T-helper 1 cell treated with Interleukin-12 subunit alpha and Interleukin-12 subunit beta and Interleukin-4 antibody, amounts not matched to agents 30 ng/mL and 1 ng/mL, for 36 hours (primary cell): Measurements from ENCODE around the gene ARHGAP1. TPM values are rescaled to one million over a fixed set of nuclear protein-coding genes. Genes with fewer than 3 reads are reported as not detected.

Experiments used
- intact Hi-C: fragments of 100-400 bp; cut with micrococcal nuclease; formaldehyde crosslinking; loops from one replicate; pipeline ENCODE4 v1.15.1; 2024
- total RNA-seq: library from RNA; stranded (reverse); gene quantifications from 2 replicates; pipeline ENCODE4 v1.2.3, GENCODE V29; 2022

ARHGAP1 gene
- total RNA-seq = 81.6 and 82.6 TPM in 2 replicates

DNA sequence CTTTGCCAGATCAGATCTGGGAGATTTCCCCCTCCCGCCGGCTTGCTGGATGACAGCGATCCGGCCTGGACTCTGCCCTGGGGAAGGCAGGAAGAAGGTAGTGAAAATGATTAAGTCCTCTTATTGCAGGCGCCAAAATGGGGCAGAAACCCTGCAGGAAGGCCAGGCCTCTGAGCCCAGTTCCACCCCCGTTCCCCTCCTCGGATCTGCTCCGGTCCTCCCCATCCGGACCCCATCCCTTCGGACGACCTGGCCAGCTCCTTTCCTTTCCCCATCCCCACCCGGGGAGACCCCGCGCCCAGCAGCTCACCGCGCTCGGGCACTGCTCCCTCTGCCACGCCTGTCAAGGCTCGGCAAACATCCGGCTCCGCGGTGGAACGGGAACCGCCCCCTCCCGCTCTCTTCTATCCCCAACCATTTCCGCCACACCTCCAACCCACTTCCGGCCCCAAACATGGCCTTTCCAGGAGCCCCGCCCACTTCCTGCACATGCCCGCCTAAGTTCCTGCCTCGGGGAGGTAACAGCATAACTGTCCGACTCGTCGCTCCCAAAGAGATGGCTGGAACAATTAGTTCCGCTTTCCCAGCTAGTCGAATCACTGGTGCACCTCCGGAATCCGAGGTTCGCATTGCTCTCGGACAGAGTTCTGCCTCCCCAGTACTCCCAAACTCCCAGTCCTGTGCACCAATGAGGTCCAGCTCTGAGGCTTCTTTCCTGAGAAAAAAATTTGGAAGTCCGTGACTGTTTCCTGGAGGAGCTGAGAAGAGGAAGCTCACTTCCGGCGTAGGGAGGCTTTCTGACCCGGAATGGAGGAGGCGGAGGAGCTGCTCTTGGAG, at the start of gene ARHGAP1, which contains the start of gene ZNF408:
Gene ARHGAP1, minus strand, starts transcription at position 379 of the 837 bp plus-strand sequence. CDS start 4,512 bp downstream, outside the sequence.
Gene ZNF408, plus strand, starts transcription at position 791 of the 837 bp plus-strand sequence. Its CDS starts 17 bp downstream, at position 808.
- intact Hi-C loops = loop anchor here (1.0 to 5.0 kb wide), 21 partner anchors 29 to 1067 kb away; partner anchors contain the start of genes ACP2, AMBRA1, ARFGAP2 and ATG13

DNA sequence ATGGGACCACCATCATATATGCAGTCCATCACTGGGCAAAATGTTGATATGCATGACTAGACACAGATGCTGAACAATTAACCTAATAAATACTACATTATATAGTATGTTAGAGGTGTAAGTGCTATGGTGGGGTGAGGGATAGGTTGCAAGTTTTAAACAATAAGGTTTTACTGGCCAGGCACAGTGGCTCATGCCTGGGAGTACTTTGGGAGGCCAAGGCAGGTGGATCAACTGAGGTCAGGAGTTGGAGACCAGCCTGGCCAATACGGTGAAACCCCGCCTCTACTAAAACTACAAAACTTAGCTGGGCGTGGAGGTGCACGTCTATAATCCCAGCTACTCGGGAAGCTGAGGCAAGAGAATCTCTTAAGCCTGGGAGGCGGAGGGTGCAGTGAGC, 46.7 kb upstream of the ARHGAP1 start:
- intact Hi-C loops = no loop called here

DNA sequence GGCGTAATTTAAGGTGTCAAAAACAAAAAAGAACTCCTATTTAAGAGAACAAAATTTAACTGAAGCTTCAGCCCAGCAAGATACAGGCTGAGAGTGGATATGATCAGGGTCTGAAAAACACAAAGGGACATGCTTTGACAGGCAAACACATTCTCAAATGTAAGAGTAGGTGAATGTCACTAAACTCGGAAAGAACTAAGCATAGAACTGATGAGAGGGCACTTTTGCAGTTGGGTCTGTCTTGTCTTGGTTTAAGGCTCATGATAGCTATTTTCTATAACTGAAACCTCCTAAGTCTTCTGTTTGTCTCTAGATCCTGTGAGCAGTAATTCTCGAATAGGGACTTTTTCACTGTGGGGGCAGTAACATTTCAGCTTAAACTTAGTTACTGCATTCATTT, 45.6 kb upstream of the ARHGAP1 start:
- intact Hi-C loops = no loop called here

DNA sequence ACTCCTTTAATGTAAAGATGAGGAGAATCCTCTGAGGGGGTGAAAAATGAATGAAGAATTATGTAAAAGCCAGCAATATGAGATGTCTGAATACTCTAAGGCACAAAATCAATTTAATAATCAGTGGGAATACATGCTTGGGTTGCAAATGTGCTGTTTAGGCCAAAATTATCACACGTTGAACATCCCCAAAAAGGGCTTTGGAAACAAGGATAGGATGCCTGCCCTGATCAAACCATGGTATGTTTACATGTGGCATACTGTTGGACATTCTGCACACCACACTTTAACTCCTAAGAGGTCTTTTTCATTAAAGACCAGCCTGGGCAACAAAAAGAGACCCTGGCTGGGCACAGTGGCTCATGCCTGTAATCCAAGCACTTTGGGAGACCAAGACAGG, 44.9 kb upstream of the ARHGAP1 start:
- intact Hi-C loops = no loop called here

DNA sequence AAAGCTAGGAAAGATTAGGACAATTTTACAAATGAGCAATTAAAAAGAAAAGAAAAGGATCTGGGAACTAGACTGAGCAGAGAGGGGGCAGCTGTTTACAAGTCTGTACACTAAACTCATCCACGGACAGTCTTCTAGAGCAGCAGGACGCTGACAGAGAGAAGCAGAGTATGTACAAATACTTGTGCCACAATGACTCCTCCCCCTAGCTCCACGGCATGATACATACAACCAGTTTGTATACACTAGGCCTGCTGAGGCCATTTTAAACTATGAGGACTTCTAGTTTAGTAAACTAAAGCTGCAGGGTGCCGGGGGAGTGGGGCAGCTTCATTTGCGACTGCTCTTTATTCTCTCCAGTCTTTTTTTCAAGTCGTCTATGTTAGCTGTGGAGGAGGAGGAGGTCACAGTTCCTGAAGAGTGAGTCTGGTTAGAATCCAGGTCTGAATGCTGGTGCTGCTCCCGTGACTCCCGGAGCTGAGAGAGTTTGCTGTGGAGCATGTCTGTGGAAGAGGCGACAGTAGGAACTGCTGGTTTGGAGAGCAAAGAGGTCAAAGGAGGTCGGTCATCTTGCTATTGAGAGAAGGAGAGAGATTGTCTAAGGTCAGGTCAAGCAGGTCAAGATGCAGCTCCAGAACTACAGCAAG, 43.4 kb upstream of the ARHGAP1 start:
- intact Hi-C loops = no loop called here

DNA sequence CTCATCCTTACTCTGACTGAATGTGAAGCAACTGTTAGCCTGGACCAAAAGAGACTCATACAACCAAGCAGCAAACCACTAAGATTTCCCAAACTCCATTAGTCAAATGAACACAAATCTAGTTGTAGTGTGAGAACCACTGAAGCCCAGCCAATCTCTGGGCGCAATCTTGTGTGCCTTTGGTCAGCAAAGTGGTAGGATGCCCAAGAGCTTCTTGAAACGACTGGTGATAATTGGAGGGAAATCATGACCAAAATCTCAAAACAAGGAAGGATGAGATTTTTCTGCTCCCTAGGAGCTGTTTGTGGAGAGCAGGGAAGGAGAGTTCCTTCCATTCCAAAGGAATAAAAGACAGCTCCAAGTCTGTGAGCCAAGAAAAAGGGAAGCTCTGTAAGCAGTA, 42.6 kb upstream of the ARHGAP1 start:
- intact Hi-C loops = no loop called here

DNA sequence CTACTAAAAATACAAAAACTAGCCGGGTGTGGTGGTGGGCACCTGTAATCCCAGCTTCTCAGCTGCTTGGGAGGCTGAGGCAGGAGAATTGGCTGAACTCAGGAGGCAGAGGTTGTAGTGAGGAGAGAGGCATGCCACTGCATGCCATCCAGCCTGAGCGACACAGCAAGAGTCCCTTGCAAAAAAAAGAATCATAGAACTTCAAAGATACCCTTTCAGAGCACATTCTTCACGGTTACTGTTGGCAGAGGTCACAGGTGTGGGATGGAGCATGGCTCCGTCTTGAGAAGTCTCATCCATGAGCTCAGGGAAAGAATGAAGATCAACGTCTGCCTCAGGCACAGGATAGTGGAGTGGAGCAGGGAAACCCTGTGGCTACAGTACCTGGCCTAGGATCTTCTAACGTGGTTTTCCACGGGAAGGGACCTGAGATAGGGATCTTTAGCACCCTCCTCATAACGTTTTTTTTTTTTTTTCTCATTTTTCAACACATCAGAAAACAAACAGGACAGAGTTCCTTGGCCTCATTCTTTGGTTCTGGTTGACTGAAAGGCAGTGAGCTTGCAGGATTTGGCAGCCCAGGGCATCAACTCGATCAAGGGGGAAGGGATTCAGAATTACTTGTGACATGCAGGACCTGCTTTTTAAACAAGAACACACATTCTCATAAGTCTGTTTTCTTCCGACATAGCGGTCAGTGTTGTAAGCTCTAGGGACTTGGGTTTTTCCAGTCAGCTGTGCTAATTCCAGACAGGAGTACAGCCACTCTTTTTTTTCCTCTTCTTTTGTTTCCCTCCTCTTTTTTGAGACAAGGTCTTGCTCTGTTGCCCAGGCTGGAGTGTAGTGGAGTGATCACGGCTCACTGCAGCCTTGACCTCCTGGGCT, 41.4 kb upstream of the ARHGAP1 start:
- intact Hi-C loops = no loop called here

DNA sequence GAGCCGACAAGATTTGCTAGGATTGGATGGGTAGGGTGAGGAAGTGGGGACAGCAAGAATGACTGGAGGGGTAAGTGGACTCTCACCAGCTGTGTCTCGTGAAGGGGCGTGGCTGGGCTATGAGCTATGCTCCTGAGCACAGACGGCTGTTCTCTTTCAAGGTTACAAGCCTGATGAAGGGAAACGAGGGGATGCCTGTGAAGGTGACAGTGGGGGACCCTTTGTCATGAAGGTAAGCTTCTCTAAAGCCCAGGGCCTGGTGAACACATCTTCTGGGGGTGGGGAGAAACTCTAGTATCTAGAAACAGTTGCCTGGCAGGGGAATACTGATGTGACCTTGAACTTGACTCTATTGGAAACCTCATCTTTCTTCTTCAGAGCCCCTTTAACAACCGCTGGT, 38.5 kb upstream of the ARHGAP1 start:
- intact Hi-C loops = no loop called here

DNA sequence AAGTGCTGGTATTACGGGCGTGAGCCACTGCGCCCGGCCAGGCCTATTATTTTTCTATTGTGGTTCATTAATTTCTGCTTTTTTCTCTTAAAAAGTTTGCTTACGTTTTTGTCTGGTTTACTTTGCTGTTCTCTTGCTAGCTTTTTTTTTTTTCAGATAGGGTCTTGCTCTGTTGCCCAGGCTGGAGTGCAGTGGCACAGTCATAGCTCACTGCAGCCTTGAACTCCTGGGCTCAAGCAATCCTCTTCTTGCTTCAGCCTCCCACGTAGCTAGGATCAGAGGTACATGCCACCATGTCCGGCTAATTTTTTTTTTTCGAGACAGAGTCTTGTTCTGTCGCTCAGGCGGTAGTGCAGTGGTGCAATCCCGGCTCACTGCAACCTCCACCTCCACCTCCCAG, 37.3 kb upstream of the ARHGAP1 start:
- intact Hi-C loops = no loop called here

DNA sequence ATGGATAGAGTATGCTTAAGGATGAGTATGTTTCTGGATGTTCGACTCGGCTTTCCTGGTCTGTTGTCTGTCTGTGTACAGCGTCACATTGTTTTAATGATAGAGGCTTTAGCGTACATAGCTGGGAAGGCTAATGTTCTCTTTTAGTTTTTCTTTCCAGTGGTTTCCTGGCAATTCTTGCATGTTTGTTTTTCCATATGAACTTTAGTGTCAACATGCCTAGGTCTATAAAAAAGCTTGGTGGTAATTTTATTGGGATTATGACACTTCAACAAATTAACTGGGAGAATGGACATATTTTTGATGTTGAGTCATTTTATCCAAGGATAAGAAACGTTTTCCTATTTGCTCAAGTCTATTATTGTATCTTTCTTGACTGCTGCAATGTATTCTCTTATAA, 36.2 kb upstream of the ARHGAP1 start:
- intact Hi-C loops = no loop called here

DNA sequence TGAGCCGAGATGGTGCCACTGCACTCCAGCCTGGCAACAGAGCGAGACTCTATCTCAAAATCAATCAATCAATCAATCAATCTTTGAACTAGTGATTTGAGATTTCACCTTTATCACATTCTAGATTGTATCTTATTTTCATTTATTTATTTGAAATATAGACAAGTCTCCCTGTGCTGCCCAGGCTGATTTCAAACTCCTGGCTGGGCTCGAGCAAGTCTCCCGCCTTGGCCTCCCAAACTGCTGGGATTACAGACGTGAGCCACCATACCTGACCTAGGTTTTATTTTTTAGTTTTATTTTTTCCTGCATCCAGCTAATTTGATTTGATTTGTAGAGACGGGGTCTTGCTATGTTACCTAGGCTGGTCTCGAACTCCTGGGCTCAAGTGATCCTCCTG, 35.7 kb upstream of the ARHGAP1 start:
- intact Hi-C loops = no loop called here

DNA sequence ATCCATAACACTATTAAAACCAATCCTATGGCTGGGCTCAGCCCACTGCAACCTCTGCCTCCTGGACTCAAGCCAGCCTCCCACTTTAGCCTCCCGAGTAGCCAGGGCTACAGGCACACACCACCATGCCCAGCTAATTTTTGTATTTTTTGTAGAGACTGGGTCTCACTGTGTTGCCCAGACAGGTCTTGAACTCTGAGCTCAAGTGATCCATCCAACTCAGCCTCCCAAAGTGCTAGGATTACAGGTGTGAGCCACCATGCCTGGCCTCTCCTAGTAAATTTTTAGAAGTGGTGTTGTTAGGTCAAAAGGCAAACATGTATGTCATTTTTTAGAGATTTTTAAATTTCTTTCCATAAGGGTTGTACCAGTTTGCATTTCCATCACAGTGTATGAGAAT, 32.8 kb upstream of the ARHGAP1 start:
- intact Hi-C loops = no loop called here

DNA sequence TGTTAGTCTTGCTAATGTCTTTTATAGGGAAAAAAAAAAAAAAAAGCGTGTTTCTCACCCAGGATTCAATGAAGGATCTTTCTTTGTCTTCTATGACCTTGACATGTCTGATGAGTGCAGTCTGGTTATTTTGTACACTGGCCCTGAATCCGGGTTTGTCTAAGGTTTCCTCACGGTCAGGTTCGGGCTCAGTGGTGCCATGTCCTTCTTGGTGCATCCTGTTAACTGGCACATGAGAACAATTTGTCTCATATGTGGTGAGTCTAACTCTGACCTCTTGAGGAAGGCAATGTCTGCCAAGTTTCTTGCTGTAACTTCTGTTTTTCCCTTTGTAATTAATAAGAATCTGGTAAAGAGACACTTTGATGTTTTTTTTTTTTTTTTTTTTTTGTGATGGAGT, 31.1 kb upstream of the ARHGAP1 start:
- intact Hi-C loops = no loop called here

DNA sequence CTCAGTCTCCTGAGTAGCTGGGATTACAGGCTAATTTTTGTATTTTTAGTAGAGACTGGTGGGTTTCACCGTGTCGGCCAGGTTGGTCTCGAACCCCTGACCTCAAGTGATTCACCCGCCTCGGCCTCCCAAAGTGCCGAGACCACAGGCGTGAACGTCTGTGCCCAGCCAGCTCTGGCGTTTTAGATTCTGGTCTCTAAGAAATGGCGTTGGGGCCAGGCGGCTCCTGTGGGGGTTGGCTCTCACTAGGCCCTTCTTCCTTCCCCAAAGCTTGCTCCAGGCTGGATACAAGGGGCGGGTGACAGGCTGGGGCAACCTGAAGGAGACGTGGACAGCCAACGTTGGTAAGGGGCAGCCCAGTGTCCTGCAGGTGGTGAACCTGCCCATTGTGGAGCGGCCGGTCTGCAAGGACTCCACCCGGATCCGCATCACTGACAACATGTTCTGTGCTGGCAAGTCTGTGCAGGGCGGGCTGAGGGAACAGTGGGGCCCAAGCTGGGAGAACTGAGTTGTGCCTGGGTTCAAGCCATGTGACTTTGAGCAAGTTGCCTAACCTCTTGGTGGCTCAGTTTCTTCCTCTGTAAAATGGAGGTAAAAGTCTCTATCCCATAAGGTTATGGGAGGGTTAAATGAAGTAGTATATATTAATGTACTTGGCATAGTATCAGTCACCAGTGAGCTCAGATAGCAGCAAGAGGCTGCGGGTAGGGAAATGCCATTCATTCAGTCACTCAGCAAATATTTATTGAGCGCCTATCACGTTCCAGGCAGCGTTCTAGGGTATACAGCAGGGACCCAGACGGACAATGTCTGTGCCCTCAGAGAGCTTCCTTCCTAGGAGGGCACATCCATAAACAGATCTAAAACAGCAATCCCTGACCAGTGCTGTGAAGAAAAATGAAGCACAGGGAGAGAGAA, 28.9 kb upstream of the ARHGAP1 start:
- intact Hi-C loops = no loop called here

DNA sequence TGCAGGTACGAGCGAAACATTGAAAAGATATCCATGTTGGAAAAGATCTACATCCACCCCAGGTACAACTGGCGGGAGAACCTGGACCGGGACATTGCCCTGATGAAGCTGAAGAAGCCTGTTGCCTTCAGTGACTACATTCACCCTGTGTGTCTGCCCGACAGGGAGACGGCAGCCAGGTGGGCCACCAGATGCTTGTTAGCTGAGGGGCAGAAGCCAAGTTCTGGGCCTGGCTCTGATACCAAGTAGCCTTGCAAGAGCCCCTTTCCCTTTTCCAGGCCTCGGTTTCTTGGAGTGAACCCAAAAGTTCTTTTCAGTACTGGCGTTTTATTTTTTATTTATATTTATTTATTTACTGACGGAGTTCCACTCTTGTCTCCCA, 28.2 kb upstream of the ARHGAP1 start:
- intact Hi-C loops = no loop called here

DNA sequence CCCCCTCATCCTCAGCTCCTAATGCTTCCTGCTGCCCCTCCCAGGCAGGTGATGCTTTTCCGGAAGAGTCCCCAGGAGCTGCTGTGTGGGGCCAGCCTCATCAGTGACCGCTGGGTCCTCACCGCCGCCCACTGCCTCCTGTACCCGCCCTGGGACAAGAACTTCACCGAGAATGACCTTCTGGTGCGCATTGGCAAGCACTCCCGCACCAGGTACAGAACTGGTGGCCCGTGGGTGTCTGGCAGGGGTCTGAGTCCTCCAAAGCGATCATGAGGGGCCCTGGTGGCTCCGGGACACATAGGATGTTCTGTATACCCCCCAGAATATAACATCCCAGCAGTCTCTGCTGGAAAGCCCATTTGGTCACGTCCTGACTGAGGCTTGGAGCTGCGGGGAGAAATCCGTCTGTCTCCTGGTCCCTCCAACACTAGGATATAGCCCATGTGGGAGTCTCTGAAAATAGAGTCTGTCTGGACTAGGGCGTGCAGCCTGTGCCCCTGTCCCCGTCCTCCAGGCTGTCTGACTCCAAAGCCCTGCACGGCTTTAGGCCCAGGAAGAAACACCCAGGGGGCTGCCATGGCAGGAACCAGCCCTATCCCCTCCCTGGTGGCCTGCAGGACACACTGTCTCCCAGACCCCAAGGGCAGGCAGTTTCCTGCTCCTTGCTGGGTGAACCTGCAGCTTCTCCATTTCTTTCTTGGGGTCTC, 27.7 kb upstream of the ARHGAP1 start:
- intact Hi-C loops = no loop called here

DNA sequence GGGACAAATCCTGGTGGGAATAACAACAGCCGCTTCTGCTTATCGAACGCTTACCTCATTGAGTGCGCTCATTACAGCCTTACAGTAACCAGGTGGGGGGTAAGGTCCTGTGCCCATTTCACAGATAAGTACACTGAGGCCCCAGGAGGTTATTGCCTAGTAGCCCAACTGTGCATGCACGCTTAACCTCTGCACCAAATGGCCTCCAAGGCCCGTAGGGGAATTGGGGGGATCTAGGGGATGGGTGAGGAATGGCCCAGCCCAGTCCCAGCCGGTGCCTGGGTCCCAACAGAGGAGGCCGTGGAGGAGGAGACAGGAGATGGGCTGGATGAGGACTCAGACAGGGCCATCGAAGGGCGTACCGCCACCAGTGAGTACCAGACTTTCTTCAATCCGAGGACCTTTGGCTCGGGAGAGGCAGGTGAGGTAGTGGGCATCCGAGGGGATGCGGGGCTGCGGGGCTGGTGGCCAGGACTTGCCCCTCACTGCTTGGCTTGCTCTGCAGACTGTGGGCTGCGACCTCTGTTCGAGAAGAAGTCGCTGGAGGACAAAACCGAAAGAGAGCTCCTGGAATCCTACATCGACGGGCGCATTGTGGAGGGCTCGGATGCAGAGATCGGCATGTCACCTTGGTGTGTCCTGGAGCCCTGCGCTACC, 25.9 kb upstream of the ARHGAP1 start:
- intact Hi-C loops = no loop called here

DNA sequence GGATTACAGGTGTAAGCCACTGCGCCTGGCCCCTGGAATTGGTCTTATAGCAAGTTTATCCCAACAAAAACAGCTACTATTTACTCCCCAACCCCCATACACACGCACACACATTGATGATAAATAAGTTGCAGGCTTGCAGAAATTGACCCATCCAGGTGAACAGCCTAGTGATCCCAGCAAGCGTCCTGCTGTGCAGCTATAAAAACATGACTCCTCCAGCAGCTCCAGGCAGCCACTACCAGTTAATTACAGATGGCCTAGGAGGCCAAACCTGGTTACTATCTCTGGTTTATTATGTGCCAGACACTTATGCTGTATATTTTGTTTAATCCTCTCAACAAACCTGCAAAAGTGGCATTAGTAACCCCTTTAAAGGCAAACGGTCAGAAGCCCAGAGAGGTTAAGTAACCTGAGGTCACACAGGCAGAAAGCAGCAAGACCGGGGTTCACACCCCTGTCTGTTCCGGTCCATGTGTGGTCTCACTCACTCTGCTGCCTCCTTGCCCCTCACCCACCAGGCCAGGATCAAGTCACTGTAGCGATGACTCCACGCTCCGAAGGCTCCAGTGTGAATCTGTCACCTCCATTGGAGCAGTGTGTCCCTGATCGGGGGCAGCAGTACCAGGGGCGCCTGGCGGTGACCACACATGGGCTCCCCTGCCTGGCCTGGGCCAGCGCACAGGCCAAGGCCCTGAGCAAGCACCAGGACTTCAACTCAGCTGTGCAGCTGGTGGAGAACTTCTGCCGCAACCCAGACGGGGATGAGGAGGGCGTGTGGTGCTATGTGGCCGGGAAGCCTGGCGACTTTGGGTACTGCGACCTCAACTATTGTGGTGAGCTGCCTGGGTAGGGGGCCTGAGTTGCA, 25.2 kb upstream of the ARHGAP1 start:
- intact Hi-C loops = no loop called here
